ENCODE results near the gene KMO. TPM values are rescaled to one million over a fixed set of nuclear protein-coding genes. Genes with fewer than 3 reads are reported as not detected.

The KMO gene
- total RNA-seq, 1 donor from 2014 or later, result 0.17 TPM

GRCh38 chr1:241638099-241638682, 106.0 kb downstream of the KMO start:
- DNase-seq (ENCODE audit: low read depth), result no peak
- H3K36me3 ChIP-seq (ENCODE audit: control insufficient read depth, insufficient read depth, low read length), result no peaks in the 10 kb centered on the region
- peak overlapping the region; percentile 99 for H3K4me3 ChIP-seq (ENCODE audit: low read depth, low read length)
- H3K27me3 ChIP-seq (ENCODE audit: control insufficient read depth, insufficient read depth, low read length), result no peaks in the 10 kb centered on the region
- TF ChIP-seq CTCF (IDR thresholded peaks at IDR 0.05; ENCODE audit: insufficient read depth, low read length, poor library complexity, severe bottlenecking), result no peak

GRCh38 chr1:241638909-241639622, 106.9 kb downstream of the KMO start:
- Histone ChIP-seq H3K4me3 (ENCODE audit: low read depth, low read length) (peak overlapping the region; percentile 99), H3K27me3 (ENCODE audit: control insufficient read depth, insufficient read depth, low read length) (no peaks in the 10 kb centered on the region), H3K36me3 (ENCODE audit: control insufficient read depth, insufficient read depth, low read length) (no peaks in the 10 kb centered on the region)
- no peak for DNase-seq (ENCODE audit: low read depth)
- TF ChIP-seq CTCF (IDR thresholded peaks at IDR 0.05; ENCODE audit: insufficient read depth, low read length, poor library complexity, severe bottlenecking), result no peak

GRCh38 chr1:241639623-241640148, 107.5 kb downstream of the KMO start:
- no peaks in the 10 kb centered on the region for H3K27me3 ChIP-seq (ENCODE audit: control insufficient read depth, insufficient read depth, low read length)
- no peak for DNase-seq (ENCODE audit: low read depth)
- TF ChIP-seq CTCF (IDR thresholded peaks at IDR 0.05; ENCODE audit: insufficient read depth, low read length, poor library complexity, severe bottlenecking), result no peak
- H3K36me3 ChIP-seq (ENCODE audit: control insufficient read depth, insufficient read depth, low read length), result no peaks in the 10 kb centered on the region
- H3K4me3 ChIP-seq (ENCODE audit: low read depth, low read length), result peak overlapping the region; percentile 99

GRCh38 chr1:241640149-241640866, 108.1 kb downstream of the KMO start, which contains the start of the genes CHML and OPN3:
Gene CHML (minus strand): TSS chr1:241640369. CDS start chr1:241635766, 4,603 bp downstream.
Gene OPN3 (minus strand): TSS chr1:241640369. CDS start chr1:241640254, 115 bp downstream.
- Histone ChIP-seq H3K36me3 (ENCODE audit: control insufficient read depth, insufficient read depth, low read length) (no peaks in the 10 kb centered on the region), H3K4me3 (ENCODE audit: low read depth, low read length) (peak within 1 kb of the TSS; percentile 99), H3K27me3 (ENCODE audit: control insufficient read depth, insufficient read depth, low read length) (no peaks in the 10 kb centered on the region)
- TF ChIP-seq CTCF (IDR thresholded peaks at IDR 0.05; ENCODE audit: insufficient read depth, low read length, poor library complexity, severe bottlenecking), result no peak
- peak; percentile 32 for DNase-seq (ENCODE audit: low read depth)

- H3K4me3 ChIP-seq (ENCODE audit: low read depth, low read length), result peak overlapping the region; percentile 99
- H3K36me3 ChIP-seq (ENCODE audit: control insufficient read depth, insufficient read depth, low read length), result no peaks in the 10 kb centered on the region
- no peaks in the 10 kb centered on the region for H3K27me3 ChIP-seq (ENCODE audit: control insufficient read depth, insufficient read depth, low read length)
- no peak for DNase-seq (ENCODE audit: low read depth)
- TF ChIP-seq CTCF (IDR thresholded peaks at IDR 0.05; ENCODE audit: insufficient read depth, low read length, poor library complexity, severe bottlenecking), result no peak
Measured at GRCh38 chr1:241640867-241641622, 108.9 kb downstream of the KMO start.

Data from kidney epithelial cell (primary cell).